OCI-LY1 (cell line): ENCODE results near the gene NCOA5.

Source experiments
- CTCF ChIP-seq: fragments of 200-600 bp; sonication (generic), shearing (Covaris generic); IDR thresholded peaks from 2 replicates; pipeline ENCODE4 v1.5.1; 2017; ENCODE audit warnings: mild to moderate bottlenecking, antibody characterized with exemption, low read length, moderate library complexity, mixed read lengths
- EZH2 ChIP-seq: fragments of 200-600 bp; sonication (generic), shearing (Covaris generic); IDR thresholded peaks from 2 replicates; pipeline ENCODE4 v1.8.0; 2017; ENCODE audit warnings: borderline replicate concordance, mixed run types, mild to moderate bottlenecking, antibody characterized with exemption, low read length, moderate library complexity, mixed read lengths

- TF ChIP-seq CTCF (no peak), EZH2 (no peak)
Observed at GRCh38 chr20:46040902-46041535, 48.7 kb downstream of the NCOA5 start.
